ENCODE results near the gene BIRC3. TPM values are rescaled to one million over a fixed set of nuclear protein-coding genes. Genes with fewer than 3 reads are reported as not detected.

Gene BIRC3
- total RNA-seq, 1 donor: 8.2 TPM

DNA sequence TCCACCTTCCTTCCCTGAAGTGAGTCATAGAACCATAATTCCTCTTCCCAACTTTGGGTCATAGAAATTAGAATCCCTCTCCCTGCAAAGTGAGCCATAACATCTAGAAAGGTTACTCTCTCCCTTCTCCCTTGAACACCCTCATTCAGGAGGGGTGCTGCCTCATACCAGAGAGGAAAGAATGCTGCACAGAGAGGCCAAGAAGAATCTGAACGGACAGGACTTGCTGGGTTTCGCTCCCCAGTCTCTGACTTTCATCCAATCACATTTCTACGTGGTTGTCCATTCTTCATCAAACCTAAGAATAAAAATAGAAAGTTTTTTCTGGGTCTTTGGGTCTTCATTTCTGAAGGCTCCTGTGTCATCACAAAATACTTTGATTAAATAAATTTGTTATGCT is 31.0 kb upstream of the BIRC3 start:
- no peak for DNase-seq (ENCODE audit: low read depth)
- H3K4me3 ChIP-seq (ENCODE audit: low read depth, low read length): no peak overlapping the region
- TF ChIP-seq, protein P1, sequence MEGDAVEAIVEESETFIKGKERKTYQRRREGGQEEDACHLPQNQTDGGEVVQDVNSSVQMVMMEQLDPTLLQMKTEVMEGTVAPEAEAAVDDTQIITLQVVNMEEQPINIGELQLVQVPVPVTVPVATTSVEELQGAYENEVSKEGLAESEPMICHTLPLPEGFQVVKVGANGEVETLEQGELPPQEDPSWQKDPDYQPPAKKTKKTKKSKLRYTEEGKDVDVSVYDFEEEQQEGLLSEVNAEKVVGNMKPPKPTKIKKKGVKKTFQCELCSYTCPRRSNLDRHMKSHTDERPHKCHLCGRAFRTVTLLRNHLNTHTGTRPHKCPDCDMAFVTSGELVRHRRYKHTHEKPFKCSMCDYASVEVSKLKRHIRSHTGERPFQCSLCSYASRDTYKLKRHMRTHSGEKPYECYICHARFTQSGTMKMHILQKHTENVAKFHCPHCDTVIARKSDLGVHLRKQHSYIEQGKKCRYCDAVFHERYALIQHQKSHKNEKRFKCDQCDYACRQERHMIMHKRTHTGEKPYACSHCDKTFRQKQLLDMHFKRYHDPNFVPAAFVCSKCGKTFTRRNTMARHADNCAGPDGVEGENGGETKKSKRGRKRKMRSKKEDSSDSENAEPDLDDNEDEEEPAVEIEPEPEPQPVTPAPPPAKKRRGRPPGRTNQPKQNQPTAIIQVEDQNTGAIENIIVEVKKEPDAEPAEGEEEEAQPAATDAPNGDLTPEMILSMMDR (IDR thresholded peaks at IDR 0.05; ENCODE audit: insufficient read depth, low read depth, low read length): no peak

DNA sequence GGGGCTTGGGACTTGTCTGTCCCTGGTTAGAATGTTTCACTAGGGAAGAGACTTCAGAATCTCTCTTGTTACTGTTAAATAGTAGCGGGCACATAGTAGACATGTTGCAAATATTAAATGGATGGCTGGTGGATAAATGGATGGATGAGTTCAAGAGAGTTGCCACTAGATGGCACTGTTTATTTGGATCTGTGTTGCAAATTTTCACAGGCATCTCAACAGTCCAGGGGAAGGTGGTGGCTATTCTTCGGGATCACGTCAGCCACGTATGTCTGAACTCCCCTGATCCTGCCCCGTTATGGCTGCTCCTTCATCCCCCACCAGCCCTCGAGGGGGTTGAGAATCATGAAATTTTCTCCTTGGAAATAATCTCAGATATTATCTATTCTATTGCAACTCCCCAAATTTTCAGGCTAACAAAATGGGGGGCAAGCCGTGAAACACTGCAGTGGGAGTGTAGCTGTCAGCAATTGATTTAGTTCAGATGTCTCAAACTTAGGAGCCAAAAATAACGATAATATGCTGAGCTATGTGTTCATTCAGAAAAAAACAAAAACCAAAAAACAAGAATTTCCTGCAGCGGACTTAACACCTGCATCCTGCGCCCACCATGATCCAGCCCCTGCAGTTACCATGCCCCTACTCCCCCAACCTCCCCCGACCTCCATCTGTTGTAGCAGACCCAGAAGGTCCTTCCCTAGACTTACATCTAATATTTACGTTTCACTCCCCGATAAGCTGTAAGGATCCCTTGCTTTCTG is 29.1 kb upstream of the BIRC3 start:
- TF ChIP-seq, protein P1 (IDR thresholded peaks at IDR 0.05; ENCODE audit: insufficient read depth, low read depth, low read length): peak; percentile 71
- DNase-seq (ENCODE audit: low read depth): peak; percentile 81
- H3K4me3 ChIP-seq (ENCODE audit: low read depth, low read length): peak overlapping the region; percentile 34

DNA sequence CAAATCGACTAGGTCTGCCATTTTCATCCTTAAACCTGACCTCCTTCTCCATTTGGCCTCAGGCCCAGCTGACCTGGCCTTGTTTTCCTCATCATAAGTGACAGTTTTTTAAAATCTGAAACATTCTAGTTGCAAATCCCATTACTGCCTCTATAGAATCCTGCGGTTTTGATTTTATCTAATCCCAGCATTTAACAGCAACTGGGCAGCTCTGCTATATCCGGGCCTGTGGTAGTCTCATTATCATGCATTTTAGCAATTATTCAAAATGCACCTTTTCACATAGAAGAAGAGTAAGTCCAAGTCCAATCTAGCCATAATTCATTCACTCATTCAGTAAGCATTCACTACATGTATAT is 28.6 kb upstream of the BIRC3 start:
- no peak overlapping the region for H3K4me3 ChIP-seq (ENCODE audit: low read depth, low read length)
- DNase-seq (ENCODE audit: low read depth): peak; percentile 30

DNA sequence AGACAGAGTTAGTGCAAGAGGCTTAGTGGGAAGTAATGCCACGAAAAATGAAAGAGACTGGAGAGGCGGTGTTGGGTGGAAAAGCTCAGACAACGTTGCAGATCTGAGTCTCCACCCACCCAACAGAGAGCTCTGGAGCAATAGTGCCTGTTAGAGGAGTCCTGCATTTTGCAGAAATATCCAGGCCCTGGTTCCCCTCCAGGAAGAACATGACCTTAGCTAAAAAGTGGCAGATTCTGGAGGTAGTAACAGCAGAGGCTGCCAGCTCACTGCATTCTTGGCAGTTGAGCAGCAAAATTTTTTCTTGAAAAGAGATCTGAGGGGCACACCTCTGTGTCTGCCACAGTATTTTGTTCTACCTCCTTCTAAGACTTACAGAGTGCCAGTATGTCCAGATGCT is 27.7 kb upstream of the BIRC3 start:
- no peak overlapping the region for H3K4me3 ChIP-seq (ENCODE audit: low read depth, low read length)
- TF ChIP-seq, protein P1 (IDR thresholded peaks at IDR 0.05; ENCODE audit: insufficient read depth, low read depth, low read length): no peak
- peak; percentile 40 for DNase-seq (ENCODE audit: low read depth)

More for the DNA sequence above, 28.6 kb upstream of the BIRC3 start:
- TF ChIP-seq, protein P1 (IDR thresholded peaks at IDR 0.05; ENCODE audit: insufficient read depth, low read depth, low read length): no peak

DNA sequence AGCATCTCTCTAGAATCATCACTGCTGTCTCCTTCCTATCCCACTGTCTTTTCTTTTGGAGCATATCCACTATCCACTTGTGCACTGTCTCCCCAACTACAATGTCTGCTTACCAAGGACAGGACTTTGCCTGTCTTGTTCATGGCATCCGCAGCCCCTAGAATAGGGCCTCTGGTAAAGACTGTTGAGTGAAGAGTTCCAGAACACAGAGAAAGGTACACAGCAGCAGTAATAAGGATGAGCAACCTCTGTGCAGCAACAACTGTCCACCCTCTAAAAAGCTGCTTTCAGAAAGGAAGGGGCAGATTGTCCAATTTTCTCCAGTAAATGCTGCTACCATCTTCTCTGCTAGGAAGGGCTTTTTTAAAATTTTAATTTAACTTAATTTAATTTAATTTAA is 25.5 kb upstream of the BIRC3 start:
- TF ChIP-seq, protein P1 (IDR thresholded peaks at IDR 0.05; ENCODE audit: insufficient read depth, low read depth, low read length): no peak
- no peak overlapping the region for H3K4me3 ChIP-seq (ENCODE audit: low read depth, low read length)
- DNase-seq (ENCODE audit: low read depth): no peak

DNA sequence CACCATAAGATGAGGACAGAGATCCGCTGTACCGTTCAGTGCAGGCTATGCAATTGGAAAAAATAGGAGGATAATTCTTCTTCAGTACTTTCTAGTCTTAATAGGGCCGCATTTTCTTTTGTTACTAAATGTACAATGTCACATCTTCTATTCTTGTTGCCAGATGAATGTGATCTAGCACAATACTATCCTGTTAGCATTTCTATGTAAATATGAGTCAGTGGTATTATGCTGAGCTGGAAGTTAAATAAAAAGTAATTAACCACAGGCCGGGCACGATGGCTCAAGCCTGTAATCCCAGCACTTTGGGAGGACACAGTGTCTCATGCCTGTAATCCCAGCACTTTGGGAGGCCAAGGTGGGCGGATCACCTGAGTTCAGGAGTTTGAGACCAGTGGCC is 24.4 kb upstream of the BIRC3 start:
- no peak for DNase-seq (ENCODE audit: low read depth)
- H3K4me3 ChIP-seq (ENCODE audit: low read depth, low read length): no peak overlapping the region
- TF ChIP-seq, protein P1 (IDR thresholded peaks at IDR 0.05; ENCODE audit: insufficient read depth, low read depth, low read length): no peak
